Osteoblast (primary cell): Measurements from ENCODE around the gene SUSD4. TPM values are rescaled to one million over a fixed set of nuclear protein-coding genes. Genes with fewer than 3 reads are reported as not detected.

Source experiments
- DNase-seq: peaks from one replicate; pipeline ENCODE4 v3.0.0; 2011; ENCODE audit warnings: low spot score, mixed read lengths; ENCODE audit not compliant: insufficient read length; ENCODE audit errors: missing footprints
- H2AFZ ChIP-seq: 2 replicates; pipeline ENCODE4 v1.6.0; 2011; ENCODE audit warnings: mild to moderate bottlenecking, low read length
- H3K27ac ChIP-seq: 2 replicates; pipeline ENCODE4 v1.5.1; 2011; ENCODE audit warnings: mild to moderate bottlenecking, low read depth, low read length, moderate library complexity
- H3K27me3 ChIP-seq: 2 replicates; pipeline ENCODE4 v1.6.0; 2012; ENCODE audit warnings: mild to moderate bottlenecking, control low read depth, inconsistent platforms, low read length, moderate library complexity; ENCODE audit not compliant: insufficient read depth
- H3K36me3 ChIP-seq: 2 replicates; pipeline ENCODE4 v1.5.1; 2011; ENCODE audit warnings: mild to moderate bottlenecking, low read length, control low read depth, moderate library complexity; ENCODE audit not compliant: insufficient read depth
- H3K4me1 ChIP-seq: 2 replicates; pipeline ENCODE4 v1.5.1; 2011; ENCODE audit warnings: mild to moderate bottlenecking, low read length, control low read depth, moderate library complexity; ENCODE audit not compliant: insufficient read depth
- H3K4me2 ChIP-seq: 2 replicates; pipeline ENCODE4 v1.6.0; 2011; ENCODE audit warnings: mild to moderate bottlenecking, low read length; ENCODE audit not compliant: insufficient read depth
- H3K4me3 ChIP-seq: fragments of 200-600 bp; sonication (generic); 3 replicates; pipeline ENCODE4 v1.5.1; 2012; ENCODE audit warnings: mild to moderate bottlenecking, low read length, inconsistent platforms; ENCODE audit not compliant: insufficient read depth
- H3K79me2 ChIP-seq: 2 replicates; pipeline ENCODE4 v1.6.0; 2012; ENCODE audit warnings: mild to moderate bottlenecking, low read length, control low read depth, inconsistent platforms; ENCODE audit not compliant: insufficient read depth
- H3K9me3 ChIP-seq: 2 replicates; pipeline ENCODE4 v1.5.1; 2011; ENCODE audit warnings: low read depth, low read length, control low read depth
- H4K20me1 ChIP-seq: 2 replicates; pipeline ENCODE4 v1.6.0; 2012; ENCODE audit warnings: mild to moderate bottlenecking, low read length, control low read depth; ENCODE audit not compliant: insufficient read depth
- CTCF ChIP-seq: IDR thresholded peaks from 2 replicates; pipeline ENCODE4 v1.5.1; 2011; ENCODE audit warnings: mild to moderate bottlenecking, low read depth, low read length, moderate library complexity; ENCODE audit errors: extremely low read depth
- total RNA-seq: library from RNA; depleted of rRNA; stranded (reverse); fragments of >200 nt; gene quantifications from 2 replicates; pipeline ENCODE4 v1.2.3, GENCODE V29; 2012

Gene SUSD4
- total RNA-seq, 1 donor: not detected

GRCh38 chr1:223299553-223299952 is 64.4 kb downstream of the SUSD4 start:
- Histone ChIP-seq H3K36me3 (no peaks in the 10 kb centered on the region), H2AFZ (no peak overlapping the region)
- DNase-seq: no peak

GRCh38 chr1:223298701-223299100 is 65.3 kb downstream of the SUSD4 start:
- Histone ChIP-seq H3K79me2 (no peaks in the 10 kb centered on the region), H3K9me3 (no peaks in the 10 kb centered on the region), H3K27ac (no peak overlapping the region), H3K36me3 (no peaks in the 10 kb centered on the region), H3K27me3 (peaks cover 4% of the 10 kb centered on the region), H3K4me3 (no peak overlapping the region), H3K4me2 (no peak overlapping the region), H4K20me1 (no peaks in the 10 kb centered on the region), H2AFZ (no peak overlapping the region), H3K4me1 (no peaks in the 10 kb centered on the region)
- DNase-seq: no peak
- no peak for TF ChIP-seq CTCF

More at GRCh38 chr1:223299553-223299952, 64.4 kb downstream of the SUSD4 start:
- Histone ChIP-seq H3K4me2 (no peak overlapping the region), H4K20me1 (no peaks in the 10 kb centered on the region), H3K27ac (no peak overlapping the region), H3K79me2 (no peaks in the 10 kb centered on the region), H3K27me3 (peaks cover 4% of the 10 kb centered on the region), H3K4me1 (no peaks in the 10 kb centered on the region), H3K4me3 (no peak overlapping the region), H3K9me3 (no peaks in the 10 kb centered on the region)
- TF ChIP-seq CTCF: no peak

GRCh38 chr1:223297800-223298199 is 66.2 kb downstream of the SUSD4 start:
- H2AFZ ChIP-seq: no peak overlapping the region
- H3K79me2 ChIP-seq: no peaks in the 10 kb centered on the region
- H3K27ac ChIP-seq: no peak overlapping the region
- peaks cover 11% of the 10 kb centered on the region for H3K27me3 ChIP-seq
- no peak for DNase-seq
- H3K36me3 ChIP-seq: no peaks in the 10 kb centered on the region
- no peaks in the 10 kb centered on the region for H3K9me3 ChIP-seq
- H3K4me2 ChIP-seq: no peak overlapping the region
- no peaks in the 10 kb centered on the region for H4K20me1 ChIP-seq
- TF ChIP-seq CTCF: no peak
- H3K4me1 ChIP-seq: no peaks in the 10 kb centered on the region
- no peak overlapping the region for H3K4me3 ChIP-seq

- no peaks in the 10 kb centered on the region for H3K79me2 ChIP-seq
- peaks cover 17% of the 10 kb centered on the region for H3K27me3 ChIP-seq
- no peaks in the 10 kb centered on the region for H3K36me3 ChIP-seq
- H3K27ac ChIP-seq: no peak overlapping the region
- no peak overlapping the region for H3K4me3 ChIP-seq
- no peaks in the 10 kb centered on the region for H4K20me1 ChIP-seq
- no peak overlapping the region for H2AFZ ChIP-seq
- DNase-seq: no peak
- H3K4me1 ChIP-seq: no peaks in the 10 kb centered on the region
- no peak for TF ChIP-seq CTCF
- no peaks in the 10 kb centered on the region for H3K9me3 ChIP-seq
- no peak overlapping the region for H3K4me2 ChIP-seq
Observed at GRCh38 chr1:223291796-223292195, 72.2 kb downstream of the SUSD4 start.
